Activated T-cell treated with anti-CD3 and anti-CD28 coated beads, Interleukin-2, amount 50 U/mL, for 48 hours (primary cell): ENCODE measurements around the gene ATXN1.
"Not testable (repeated sequence)": the region's sequence is repeated elsewhere in the genome, so short reads cannot be mapped to it uniquely, and the experiment has no call there.

ENCODE experiments used
- DNase-seq, 2 experiments: peaks; one replicate each; pipeline ENCODE4 v3.0.0-alpha.2; 2020

Gene ATXN1

DNA sequence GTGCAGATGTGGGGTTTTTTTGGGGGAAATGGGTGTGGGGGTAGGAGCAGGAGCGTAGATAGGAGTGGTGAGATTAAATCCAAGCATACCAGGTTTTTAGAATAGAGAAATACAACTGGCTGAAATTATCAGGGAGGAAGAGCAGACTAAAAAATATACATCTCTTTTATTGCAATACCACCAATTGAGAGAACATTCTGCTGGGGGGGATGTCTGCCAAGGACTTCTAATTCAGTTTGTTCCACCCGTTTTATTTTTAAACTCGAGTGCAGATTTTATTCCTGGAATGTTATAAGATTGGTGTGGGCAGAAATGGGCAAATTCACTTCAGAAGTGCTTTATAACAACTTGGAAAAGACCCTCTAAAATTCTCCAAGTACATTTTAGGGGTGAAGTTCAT, 330.2 kb downstream of the ATXN1 start:
- no peak for DNase-seq

DNA sequence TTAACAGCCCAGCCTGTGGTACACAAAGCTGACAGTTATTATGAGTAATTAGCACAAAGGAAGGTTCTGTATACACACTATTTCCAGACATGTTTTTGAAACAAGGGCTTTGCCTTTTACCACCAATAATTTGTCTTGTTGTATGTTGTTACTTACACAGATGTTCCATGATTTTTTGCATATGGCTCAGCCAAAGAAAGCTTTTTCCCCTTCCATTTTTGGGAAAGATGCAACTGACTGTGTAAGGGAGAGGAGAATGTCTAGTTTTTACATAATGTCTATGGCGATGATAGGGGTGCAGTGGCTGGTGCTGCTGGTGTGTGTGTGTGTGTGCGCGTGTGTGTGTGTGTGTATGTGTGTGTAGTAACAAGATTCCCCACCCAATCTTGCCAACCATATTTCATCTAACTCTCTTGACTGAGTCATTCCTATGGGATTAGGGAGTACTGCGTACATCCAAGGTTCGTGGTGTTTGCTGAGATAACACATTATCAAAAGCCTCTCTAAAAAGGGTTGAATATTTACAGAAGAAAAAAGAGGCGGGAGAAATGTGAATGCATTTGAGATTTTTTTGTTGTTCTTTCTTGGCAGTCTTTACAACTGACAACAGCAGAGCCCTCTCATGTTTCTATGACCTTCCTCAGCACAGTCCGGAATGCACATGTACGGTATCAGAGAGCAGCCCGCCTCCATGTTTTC, 330.7 kb downstream of the ATXN1 start:
- DNase-seq, result no peak

DNA sequence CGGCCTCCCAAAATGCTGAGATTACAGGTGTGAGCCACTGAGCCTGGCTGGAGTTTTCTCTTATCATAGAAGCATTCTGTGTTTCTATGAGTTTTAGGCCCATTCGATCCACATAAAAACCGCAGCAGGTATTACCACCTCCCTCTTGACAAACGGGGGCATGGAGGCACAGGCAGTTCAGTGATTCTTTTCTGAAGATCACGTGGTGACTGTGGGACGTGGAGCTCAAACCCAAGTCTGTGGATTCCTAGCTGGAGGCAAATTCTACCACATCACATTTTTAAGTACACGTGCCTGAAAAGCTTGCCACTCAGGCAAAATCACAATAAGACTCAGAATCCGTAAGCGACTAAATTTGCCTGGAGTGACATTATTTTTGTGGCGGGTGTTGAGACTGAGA, 331.6 kb downstream of the ATXN1 start:
- no peak for DNase-seq

DNA sequence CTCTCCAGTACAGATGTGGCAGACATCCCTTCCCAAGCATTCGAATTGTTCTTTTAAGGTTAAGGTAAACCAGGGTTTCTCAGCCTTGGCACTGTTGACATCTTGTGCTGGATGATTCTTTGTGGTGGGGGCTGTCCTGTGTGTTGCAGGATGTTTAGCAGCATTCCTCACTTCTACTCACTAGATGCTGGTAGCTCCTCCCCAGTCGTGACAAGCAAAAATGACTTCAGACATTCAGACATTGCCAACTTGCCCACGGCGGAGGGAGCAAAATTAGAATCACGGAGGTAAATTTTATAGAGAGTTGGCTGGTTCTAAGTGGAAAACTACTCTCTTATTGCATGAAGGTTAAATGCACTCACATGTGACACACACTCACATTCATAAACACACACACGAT, 334.1 kb downstream of the ATXN1 start:
- DNase-seq, result no peak

DNA sequence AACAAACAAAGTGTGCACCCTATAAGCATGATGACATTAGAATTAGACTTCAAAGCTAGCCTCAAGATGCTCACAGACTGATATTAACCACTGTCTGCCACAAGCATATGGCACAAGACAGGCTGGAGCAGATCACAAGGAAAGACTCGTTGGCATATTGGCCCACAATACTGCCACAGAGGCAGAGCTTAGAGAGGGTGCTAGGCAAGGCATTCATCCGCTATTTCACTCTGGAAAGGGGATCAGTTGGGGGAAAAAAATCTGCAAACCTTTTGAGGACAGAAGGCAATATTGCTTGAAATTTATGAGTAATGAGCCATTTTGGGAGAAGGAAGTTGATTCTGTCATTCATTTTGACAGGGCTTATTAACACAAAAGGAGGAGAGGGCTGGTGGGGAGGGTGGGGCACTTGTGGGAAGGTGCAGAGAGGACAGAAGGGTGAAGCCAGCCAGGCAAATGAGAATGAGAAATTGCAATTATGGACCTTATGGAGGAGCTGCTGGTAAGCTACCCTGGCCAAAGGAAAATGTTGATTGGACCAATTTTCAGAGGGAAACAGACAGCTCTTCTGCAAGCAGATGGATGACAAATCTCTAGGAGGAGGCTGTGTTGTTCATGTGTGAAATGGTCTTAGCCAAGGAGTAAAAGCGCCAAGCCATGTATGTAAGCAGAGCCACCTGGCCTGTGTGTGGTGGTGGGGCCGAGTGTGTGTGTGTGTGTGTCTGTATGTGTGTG, 335.2 kb downstream of the ATXN1 start:
- DNase-seq, result no peak

DNA sequence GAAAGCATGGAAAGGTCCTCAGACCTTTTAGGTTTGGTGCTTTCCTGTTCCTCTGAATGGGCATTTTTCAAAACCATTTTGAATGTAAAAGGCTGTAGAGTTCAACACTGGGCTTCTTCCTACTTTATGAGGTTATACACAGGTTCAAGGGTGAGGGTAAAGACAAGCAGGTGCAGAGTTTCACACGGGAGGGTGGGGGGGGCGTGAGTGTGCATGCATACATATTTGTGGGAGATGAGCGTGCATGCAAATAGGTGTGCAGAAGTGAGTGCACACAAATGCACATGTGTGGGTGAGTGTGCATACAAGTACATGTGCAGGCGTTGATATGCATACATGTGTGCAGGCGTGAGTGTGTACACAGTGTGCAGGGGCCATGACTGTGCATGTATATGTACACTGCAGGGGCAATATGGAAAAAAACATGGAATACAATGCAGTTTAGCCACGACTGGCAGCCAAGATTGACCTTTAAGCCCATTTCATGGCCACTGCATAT, 339.7 kb downstream of the ATXN1 start:
- no peak for DNase-seq

DNA sequence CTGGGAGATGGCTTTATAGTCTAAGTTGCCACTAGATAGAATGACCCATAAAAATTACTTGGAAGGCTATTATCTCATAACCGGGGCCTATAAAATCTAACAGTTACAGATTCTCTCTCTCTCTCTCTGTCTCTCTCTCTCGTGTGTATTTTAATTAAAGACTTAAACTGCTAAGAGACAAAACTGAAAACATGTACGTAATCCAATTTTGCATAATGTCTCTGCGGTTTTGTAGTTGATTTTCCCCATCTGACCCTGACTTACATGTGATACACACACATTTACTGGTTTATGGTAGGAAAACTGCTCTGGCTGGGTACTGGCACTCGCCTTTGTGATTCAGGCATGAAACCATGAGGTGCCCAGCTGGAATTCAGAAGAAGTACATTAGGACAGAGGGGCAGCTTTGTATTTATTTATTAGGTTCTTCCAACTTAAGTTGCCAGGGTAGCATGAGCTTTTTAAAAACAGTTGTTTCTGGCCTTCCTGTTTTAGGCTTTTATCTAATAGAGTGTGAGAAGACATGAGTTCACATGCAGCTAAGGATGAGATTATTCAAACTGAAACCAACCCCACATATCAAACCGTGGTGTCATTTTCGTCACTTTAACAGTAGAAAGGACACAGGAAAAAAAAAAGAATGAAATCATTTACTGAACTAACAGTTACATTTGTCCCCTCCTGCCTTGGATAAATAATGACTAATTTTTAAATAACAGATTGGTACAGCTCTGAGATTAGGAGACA, 340.4 kb downstream of the ATXN1 start:
- peak; percentile 55 to 60 for DNase-seq

DNA sequence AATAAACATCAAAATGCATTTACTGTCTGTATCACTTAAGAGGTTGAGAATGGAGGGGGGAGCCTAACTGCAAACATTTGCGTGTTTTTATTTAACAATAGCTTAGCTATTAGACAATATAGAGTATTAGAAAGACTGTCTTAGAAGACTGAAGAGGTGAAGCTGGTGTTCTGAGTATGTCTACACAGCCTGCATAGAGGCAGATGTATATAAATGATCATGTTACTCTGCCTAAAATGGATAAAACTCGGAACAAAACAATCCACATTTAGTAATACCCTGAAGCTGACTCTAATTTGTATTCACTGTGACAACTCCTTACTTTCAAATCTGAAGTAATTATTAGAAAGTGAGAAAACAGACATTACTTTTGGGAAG, 340.9 kb downstream of the ATXN1 start:
- DNase-seq, result no peak

DNA sequence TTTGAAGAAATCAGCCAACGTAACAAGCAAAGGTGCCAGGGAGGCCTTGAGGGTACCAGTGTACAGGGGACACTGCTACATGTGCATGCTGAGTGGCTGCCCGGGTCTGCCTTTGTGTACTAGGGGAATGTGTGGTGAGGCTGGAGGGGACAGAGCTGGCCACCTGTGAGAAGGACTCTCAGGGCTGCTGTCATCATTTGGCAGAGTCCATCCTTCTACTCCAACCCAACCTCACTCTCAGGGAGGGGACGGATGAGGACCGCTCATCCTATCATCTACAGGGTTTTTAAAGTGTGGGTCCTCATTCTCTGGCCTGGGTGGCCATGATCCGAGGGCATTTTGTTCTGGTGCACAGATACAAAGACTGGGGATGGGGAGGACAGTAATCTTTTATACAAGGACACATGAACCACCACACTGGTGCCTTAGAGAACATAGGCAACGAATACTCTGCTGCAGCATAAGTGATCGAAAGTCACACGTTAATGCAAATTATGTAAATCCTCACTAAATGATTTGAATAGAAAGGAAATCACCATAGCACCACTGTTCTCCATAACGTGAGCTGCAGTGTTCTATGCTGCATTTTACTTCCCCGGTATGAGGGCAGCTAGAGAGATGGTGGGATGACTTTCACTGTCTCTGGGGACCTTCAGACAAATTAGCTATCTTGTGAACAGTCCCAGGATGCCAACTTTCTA, 341.5 kb downstream of the ATXN1 start:
- no peak for DNase-seq

DNA sequence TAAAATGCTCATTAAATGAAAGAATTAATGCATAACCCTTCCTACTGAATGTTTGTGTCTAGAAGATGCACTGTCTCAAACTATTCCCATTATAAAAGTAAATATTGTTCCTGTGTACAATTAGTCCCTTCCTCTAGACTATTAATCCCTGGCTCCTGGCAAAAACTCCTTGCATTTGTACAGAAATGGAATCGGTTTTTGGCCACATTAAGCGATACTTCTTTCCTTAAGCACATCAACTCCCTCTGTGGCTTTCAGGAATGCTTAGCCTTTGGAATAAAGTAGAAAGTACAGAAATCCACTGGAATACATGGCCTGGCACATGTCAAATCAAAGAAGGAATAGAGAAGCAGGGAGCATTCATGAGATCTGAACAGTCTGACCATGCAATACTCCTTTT, 343.1 kb downstream of the ATXN1 start:
- no peak for DNase-seq

DNA sequence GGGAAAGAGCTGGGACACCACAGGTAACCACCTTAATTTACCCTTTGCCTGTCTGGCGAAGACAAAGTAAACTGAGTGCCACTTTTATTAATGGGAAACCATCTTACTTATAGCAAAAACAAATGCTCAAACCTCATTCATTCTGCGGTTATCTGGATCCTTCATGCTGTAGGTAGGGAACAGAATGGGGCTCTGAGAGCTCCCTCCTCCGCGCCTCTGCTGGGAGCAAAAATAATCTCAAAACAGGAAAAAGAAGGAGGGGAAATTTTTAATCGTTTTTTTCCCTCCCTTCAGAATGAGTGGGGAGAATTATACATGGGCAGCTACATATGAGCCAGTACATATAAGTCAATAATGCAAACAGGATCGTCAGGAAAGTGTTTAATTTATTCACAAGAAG, 345.6 kb downstream of the ATXN1 start:
- DNase-seq, result no peak

DNA sequence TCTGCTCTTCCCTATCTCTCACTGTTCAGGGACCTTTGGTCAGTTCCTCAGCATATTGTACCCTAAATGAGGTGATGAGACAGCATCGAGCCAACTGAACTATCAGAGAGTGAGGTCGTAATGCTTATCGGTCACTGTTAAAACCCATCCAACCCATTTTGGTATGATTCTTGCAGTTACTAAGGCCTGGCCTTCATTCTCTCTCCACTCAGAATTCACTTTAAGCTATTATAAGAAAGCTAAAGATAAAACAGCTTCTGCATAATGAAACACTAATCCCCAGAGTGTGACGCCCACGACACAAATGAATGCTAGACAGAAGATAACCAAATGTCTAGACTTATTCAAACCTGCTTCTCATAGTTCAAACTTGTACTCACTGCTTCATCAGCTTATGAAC, 347.1 kb downstream of the ATXN1 start:
- no peak for DNase-seq

DNA sequence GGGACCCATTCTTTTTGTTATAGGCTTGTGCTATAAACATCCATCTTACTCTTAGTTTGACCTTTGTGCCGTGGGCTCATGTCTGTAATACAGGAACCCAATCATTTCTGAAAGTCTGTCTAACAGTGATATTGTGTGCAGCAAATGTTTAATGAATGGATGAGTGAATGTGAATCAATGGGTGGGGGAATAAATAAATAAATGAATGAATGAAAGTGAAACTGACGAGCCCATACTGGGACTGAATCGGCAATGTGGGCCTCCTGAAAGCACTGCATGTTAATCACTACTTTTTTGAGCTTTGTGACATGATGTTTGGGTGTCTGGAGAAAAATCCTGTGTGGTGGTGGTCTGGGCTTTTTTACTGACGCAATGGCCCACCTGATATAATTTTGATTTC, 347.9 kb downstream of the ATXN1 start:
- no peak for DNase-seq

DNA sequence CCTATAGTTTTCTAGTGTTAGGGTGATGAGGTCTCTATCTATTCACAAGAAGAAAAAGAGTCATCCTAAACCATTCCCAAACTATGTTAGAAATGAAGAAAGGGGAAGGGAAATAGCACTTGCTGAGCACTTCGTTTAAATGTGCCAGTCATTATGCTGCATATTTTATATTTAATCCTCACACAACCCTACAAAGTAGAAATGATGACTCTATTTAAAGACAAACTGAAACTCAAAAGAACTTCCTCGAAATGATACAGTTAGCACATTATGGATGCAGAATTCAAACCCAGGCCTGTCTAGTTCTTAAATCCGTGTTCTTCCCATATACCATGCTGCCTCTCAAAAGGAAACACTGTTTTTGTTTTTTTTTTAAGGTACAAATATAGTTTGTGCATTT, 348.3 kb downstream of the ATXN1 start:
- no peak for DNase-seq

DNA sequence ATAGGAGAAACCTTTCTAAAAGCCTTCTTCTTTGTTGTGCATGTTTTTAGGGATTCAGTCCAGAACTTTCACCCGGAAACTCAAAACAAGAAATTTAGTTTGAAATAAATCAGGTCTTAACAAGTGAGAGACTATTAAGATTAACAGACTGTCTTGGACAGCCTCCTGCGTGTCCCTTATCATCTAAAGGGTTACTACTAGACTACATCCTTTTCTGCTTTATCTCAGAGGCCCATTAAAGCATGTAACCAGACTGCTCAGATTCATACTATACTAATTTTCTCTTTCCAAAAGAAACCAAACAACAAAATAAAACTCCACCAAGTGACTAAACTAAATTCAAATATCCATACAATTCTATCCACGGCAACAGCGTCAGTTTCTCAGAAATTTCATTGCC, 349.1 kb downstream of the ATXN1 start:
- DNase-seq, result no peak

DNA sequence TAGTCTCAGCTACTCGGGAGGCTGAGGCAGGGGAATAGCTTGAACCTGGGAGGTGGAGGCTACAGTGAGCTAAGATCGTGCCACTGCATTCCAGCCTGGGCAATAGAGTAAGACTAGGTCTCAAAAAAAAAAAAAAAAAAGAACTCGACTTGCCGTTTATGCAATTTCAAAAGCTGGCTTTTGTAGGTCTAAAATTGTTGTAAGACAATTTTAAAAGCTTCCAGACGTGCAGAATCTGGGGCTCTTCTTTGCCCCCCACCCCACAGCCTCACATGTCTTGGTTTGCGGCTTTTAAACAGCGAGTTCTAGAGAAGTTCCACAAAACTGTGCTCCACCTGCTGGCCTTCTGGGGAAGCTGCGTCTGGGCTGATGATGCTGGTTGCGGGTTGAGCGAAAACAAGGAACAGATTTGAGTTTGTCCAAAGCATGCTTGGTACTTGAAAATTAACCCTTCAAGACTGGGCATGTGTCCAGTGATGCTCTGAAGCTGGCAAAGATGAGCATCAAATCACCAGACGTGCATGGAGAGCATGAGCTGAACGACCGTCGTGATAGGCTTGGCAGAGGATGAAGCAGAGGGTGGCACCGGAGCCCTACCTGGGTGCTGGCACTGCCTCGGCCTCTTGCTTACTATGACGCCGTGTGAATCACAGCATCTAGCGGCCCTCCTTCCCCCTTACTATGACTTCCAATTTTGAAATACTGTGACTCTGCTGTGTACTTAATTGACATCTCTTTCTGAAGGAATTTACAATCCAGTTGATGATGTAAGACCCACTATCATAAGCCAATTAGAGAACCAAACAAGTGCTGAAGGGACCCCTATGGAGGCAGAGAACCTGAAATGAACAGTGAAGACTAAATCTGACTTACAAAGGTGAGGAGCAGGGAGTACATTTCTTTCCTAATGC, 351.5 kb downstream of the ATXN1 start:
- DNase-seq, result peak; percentile 75 to 76

DNA sequence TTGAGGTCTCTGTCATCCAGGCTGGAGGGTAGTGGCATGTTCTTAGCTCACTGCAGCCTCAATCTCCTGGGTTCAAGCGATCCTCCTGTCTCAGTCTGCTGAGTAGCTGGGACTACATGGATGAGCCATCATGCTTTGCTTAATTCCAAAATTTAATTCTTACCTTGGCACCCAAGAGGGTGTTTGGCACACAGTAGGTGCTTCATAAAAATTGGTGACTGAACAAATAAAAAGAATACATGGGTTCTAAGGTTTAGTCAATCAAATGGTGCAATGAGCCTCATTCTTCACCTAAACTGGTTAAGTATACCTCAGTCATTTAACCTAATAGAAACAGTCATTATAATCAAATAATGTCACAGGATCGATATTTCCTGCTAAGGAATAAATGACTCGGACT, 352.5 kb downstream of the ATXN1 start:
- no peak for DNase-seq

DNA sequence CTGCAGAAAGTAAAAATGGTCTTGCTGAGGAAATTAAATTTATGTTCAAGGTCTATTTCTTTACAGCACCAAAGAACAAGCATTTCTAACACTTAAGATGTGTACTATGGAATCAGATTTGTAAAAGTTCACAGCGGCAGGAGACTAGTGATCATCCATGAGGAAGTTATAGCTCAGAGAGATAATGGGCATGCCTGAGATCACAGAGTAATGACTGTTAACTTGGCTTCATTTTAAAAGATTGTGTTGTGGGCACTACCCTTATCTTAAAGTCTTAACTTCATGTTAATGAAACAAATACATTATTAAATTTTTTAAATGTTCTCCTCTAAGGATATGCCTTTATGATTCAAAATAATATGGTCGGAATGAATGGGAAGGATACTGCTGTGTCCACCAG, 354.3 kb downstream of the ATXN1 start:
- no peak for DNase-seq

DNA sequence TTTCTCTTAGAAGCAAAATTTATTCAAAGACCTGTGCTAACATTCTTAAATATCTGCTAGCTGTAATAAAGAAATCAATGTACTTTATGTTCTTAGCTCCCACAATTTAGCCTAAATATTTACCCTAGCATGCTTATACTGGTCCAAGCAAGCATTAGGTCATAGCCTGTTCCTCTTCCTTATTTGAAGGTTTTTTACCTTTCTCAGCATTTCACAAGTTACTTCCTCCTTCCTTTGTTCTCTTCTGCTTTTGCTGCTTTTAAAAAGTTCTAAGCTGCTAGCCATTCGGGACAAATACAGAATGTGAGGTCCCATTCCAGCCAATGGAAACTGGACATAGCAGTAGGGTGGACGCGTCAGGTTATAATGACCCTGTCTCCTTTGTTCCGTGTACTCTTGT, 354.7 kb downstream of the ATXN1 start:
- DNase-seq, result not testable (repeated sequence)

DNA sequence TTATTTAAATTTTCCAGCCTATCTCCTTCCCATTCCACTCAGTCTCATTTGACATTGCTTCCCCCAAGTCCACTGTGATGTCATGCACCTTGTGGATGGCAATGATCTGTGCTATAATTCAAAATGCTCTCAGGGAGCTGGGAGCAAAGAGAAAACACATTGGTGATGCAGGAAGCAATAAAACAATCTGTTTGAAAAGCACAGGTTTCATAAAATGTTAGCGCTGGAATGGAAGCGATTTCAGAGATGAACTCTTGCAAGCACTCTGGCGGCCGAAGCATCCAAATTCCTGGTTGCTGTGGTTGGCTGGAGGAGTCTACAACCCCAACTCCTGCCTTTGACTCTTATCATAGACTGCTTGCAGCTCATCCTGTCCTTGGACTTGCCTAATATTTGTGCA, 355.9 kb downstream of the ATXN1 start:
- DNase-seq, result no peak

DNA sequence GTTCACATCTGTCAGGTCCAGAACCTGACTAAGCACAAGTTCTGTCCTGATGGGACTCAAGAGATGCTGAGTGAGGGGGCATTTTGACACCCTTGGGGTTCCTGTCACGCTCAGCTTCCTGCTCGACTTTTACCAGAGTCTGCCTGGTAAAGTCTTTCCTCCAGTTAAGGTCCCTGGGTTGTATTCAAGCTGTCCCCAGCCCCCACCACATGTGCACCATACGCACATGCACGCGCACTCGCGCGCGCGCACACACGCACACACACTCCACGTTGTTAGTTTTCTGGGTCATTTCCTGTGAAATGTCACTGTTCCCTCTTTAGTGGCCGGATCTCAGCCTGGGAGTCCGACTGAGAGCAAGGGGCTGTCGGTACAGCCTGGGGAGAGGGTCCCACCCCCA, 356.8 kb downstream of the ATXN1 start:
- no peak for DNase-seq

DNA sequence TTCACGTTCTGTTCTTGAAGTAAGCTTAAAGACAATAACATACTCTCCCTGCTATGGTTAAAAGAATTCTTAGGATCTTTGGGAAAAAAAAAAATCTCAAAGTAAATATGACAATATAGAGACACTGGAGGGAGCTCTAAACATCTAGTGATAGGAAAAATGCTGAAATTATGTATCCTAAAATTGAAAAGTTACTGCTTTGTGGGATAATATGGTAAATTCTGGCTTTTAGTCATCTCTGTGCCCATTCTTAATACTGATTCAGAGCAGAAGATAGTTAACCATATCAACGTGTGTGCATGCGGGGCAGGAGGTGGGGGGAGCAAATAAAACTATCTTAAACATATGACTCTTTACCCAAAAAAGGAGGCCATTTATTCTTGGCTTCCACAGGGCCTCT, 357.4 kb downstream of the ATXN1 start:
- DNase-seq, result no peak
